NCI-H446 (cell line): ENCODE results near the gene SIGLEC14.
"Not testable (repeated sequence)": the region's sequence is repeated elsewhere in the genome, so short reads cannot be mapped to it uniquely, and the experiment has no call there.

Experiments
- DNase-seq, 2 experiments: peaks; one replicate each; lab custom pipeline; 2025; lab: John Stamatoyannopoulos, UW

Gene SIGLEC14

DNA sequence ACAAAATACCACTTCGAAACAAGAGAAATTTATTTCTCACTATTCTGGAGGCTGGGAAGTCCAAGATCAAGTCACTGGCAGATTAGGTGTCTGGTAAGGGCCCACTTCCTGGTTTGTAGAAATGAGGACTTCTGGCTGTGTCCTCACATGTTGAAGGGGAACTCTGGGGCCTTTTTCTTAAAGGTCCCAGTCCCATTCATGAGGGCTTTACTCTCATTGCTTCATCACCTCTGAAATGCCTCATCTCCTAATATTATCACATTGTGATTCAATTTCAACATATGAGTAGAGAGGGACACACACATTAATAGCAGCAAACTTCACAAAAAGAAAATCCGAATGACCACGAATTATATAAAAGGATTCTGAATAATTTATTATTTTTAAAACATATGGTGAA, 21.6 kb upstream of the SIGLEC14 start:
- no peak for DNase-seq

DNA sequence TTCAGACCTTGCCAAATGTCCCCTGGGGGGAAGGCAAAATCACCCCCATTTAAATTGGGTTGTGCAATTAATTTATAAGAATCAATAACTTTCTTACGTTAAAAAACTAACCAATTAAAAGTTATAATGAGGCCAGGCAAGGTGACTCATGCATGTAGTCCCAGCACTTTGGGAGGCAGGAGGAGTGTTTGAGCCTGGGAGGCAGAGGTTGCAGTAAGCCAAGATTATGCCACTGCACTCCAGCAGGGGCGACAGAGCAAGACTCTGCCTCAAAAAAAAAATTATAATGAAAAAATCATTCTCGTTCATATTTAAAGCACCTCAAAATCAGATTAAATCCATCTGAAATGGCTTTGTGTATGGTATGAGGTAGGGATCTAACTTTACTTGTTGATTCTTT, 18.4 kb upstream of the SIGLEC14 start:
- DNase-seq, result no peak

DNA sequence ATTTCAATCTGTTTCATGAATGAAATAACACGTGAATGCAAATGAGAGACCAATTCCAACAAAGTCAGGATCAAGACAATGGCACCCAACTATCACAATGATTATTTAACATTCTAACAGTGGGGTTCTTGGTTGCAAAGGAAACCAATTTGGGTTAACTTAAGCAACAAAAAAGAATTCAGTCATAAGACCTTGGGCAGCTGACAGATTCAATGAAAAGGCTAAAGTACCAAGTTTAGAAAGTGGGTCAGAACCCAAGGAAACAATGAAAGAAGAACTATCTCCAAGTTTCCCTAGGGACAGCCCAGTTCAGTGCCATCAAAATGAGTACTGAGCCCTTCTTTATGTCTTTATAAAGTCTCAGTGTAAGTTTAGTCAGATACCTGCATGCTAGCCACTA, 17.5 kb upstream of the SIGLEC14 start:
- no peak for DNase-seq

DNA sequence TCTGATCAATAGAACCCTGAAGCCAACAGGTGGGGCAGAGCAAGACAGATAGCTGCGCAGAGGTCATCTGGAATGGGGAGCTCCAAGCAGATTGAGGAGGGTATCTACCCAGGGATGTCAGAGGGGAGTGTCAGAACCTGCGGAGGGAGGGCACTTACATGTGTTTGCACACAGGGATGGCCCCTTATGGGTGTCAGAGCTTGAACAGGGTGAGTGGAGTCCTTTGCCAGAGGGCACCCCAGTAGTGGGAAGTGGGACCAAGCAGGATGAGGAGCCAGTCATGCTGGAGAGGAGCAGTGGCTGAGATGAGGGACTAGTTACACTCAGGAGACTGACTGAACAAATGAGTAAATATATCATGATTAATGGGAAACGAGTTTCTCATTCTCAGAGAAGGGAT, 17.0 kb upstream of the SIGLEC14 start:
- DNase-seq, result no peak

DNA sequence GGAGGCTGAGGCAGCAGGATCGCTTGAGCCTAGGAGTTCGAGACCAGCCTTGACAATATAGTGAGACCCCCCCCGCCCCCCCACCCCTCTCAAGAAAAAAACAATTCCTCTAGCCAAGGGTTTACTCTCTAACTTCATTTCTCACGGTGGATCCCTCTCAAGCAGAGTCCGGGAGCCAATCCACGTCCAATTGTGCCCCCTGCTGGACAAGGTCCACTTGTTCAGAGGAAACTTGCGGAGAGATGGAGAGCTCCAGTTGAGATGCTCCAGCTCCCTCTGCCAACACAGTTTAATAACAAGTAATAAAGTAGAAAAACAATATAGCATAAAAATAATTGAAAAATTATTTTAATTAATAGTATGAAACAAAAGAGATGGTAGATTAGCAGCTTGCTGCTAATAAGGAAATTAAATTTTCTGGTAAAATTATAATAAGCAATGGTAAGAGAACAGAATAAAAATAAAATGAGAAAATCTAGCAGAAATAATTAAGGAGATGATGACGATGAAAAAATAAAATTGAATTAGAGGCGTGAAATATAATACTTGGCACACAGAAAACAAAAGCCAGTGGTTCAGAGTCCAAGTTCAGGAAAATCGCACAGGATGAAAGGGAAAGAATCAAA, 14.5 kb upstream of the SIGLEC14 start:
- DNase-seq, result peak; percentile 65 to 86

DNA sequence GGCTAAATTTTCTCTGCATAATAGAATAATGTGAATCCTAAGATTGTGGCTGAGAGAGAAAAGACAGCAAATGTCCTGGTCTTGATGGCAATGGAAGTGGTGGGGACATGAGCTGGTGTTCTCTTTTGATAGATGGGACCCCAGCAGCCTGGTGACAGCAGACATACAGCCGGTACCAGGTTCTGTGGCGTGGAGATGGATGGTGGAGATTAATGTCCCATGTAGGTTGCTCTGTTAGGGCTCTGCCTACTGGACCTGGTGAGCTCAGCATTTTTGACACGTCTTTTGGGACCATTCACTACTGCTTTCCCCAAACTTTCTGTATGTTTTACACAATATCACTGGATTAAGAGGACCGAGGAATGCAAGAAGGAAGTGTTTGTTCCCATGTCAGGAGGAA, 8.2 kb upstream of the SIGLEC14 start:
- no peak for DNase-seq

DNA sequence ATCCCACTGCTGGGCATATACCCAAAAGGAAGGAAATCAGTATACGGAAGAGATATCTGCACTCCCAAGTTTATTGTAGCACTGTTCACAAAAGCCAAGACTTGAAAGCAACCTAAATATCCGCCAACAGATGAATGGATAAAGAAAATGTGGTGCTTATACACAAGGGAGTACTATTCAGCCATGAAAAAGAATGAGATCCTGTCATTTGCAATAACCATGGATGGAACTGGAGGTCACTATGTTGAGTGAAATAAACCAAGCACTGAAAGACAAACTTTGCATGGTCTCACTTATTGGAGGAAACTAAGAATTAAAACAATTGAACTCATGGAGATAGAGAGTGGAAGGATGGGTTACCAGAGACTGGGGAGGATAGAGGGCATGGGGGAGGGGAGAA, 6.5 kb upstream of the SIGLEC14 start:
- no peak for DNase-seq

DNA sequence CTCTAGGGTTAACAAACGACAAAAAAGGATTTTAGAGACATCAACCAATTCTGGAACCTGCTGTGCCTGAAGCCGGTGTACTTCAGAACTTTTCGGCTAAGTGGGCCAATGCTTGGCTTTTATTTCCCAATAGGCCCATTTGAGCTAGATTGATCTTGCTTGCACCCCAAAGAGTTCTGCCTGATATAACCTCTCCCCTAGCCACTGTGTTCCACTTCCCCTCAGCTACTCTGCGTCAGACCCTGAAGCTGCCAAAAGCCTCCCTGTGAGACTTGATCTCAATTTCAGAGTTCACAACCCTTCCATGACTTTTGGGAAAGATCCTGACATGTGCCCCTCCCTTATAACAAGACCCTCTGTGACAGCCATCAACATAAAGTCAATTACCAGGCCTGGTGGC, 5.6 kb upstream of the SIGLEC14 start:
- no peak for DNase-seq

DNA sequence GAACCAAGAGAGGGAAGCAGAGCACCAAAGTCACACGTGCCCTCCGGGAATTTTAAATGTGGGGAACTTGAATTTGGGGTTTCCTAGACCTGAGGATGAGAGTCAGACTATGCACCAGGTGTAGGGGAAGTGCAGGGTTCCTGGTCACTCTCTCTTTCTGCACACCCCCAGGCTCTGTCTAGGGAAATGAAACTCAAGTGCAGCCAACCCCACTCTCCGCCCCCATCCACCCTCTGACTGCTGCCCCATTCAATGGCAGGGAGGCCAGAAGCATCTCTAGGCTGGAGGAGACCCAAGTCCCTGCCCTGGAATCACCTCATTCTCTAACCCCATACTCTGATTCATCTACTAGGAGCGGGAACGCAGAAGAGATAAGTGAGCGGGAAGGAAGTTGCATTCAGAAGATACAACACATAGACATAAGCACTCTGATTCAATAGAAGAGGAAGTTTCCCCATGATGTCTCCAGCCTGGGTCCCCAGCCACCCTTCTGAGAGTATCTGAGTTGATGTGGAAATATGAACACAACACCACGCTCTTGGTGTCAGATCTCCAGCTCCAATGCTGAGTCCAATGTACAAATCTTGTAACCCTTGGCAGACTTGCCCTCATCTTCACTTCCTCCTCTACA, 4.7 kb upstream of the SIGLEC14 start:
- no peak for DNase-seq

DNA sequence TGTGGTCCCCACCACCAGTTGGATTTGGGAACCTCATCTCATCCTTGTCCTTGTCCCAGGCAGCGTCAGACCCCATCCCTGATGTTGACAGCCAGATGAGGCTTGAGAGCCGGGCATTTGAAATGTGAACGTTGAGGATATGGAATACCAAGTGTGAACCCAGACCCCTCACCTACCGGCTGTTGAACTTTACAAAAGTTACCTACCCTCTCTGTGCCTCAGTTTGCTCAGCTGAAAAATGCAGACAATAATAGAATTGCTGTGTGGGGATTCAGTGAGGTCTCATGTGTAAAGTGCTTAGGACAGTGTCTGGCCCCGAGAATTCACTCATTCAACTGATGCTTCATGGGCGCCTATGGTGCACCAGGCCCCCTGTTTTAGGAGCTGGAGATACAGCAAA, 693 bp upstream of the SIGLEC14 start:
- DNase-seq, result no peak

DNA sequence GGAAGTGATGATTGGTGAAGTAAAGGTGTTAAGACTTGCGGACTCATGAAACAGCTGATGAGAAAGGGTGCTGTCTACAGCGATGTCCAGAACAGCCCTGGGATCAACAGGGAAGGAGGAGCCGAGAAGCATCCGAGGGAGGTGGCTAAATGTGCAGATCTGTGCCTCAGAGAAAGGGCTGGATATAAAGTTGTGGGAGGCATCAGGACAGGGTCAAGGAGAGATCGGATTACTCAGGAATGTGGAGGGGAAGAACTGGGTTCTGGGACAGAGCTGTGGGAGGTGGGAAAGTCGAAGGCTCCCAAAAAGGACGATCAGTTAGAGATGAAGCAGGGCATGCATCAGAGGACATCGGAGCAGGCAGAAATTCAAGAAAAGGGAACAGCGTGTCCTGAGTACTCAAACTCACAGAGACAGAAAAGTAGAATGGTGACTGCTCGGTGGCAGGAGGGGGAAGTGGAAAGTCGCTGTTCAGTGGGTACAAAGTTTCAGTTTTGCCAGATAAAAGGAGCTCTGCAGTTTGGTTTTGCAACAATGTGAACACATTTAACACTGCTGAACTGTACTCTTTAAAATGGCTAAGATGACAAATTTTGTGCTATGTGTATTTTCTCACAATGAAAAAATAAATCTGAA, 1.9 kb downstream of the SIGLEC14 start:
- DNase-seq, result no peak

DNA sequence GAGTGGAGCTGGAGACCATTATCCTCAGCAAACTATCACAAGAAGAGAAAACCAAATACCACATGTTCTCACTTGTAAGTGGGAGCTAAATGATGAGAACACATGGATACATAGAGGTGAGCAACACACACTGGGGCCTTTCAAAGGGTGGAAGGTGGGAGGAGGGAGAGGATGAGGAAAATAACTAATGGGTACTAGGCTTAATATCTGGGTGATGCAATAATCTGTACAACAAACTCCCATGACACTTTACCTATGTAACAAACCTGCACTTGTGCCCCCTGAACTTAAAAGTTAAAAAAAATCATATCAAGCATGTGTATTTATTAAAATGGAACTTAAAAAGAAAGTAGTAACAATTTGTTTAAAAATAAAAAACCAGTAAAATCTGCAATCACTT, 5.0 kb downstream of the SIGLEC14 start:
- DNase-seq, result no peak

DNA sequence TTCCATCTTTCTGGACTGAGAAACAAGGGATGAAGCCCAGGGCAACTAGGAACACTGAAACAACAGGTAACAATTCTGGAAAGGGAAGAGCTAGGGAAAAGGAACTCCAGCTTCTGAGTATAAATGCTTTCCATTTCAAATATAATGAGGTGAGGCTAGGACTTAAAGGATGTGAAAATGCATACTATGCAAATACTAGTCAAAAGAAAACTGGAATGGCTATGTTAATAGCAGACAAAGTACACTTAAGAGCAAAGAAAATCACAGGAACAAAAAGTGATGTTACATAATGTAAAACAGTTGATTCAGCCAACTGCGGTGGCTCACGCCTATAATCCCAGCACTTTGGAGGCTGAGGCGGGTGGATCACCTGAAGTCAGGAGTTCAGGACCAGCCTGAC, 6.2 kb downstream of the SIGLEC14 start:
- DNase-seq, result no peak

DNA sequence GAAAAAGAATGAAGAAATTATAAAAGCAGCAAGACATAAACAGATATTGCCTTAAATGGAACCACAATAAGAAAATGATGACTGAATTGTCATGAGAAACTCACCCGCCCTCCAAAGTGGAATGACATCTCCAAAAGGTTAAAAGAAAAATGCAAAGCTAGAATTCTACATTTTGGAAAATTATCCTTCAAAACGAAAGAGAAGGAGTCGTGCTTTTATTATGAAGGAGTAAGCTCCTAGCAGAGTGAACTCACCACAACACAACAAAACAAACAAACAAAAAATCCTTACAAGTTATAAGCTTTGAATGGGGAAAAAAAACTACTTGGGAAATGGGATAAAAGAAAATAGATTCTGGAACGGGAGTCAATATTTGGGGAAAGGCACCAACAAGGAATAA, 6.7 kb downstream of the SIGLEC14 start:
- no peak for DNase-seq

DNA sequence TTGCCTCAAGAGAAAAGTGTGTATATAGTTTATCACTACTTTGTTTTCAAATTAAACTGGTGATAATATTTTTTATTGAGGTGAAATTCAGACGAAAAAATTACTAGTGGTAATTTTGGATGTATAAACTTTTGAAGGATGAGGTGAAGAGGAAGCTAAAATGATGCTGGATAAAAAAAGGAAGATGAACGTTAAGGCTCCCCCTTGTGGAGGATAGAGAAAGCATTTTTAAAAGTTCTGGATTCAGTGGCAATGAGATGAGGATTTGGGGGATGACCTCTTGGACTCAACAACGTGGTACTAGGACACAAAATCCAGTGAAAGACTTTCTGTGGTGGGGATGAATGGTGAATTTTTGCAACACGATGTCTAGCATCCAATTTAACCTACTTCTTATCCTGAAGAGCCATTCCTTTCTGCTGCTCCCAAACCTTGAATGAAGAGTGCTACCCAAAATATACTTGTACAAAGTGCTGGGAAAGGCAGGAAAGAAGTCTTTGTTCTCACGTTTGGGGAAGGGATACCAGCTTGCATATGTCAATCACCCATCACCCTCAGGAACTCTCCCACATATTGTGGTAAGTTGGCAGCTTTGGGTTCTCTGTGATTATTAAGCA, 9.2 kb downstream of the SIGLEC14 start:
- no peak for DNase-seq

DNA sequence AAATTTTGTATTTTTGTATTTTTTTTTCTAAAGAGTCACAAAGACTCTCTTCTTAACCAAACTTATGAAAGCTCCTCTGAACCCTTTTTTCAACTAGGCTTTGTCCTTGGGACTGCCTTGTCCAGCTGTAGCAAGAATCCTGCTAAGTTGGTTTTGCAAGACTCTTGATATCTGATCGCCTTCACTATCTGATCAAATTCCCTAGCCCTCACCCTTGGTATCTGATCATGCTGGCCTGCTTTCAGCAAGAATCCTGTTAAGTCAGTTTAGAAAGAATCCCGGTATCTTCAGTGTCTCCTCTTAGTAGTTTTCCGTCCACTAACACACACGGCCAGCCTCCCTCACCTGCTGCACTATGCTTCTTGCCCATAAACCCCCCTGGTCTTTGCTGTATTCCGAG, 14.5 kb downstream of the SIGLEC14 start:
- DNase-seq, result no peak

DNA sequence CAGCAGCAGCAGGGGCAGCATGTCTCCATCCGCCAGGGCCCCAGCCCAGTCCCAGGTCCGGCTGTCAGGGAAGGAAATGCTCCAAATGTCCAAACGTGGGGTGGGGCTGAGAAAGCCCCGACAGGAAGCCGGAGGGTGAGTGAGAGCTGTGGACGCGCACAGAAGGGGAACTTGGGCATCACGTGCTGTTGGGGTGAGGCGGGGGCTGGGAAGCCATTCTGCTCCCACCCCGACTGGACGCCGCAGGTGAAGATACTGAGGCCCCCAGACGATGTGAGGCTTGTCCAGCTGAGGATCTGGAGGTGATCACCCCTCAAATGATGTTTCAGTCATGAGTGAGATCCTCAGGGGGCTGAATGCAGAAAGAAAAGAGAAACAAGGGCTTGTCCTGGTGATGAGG, 16.3 kb downstream of the SIGLEC14 start, which contains the start of gene SIGLEC5:
TSS of gene SIGLEC5 (minus strand) at position 87 of the 400 bp plus-strand sequence. CDS start at position 21, 66 bp downstream.
- DNase-seq, result not testable (repeated sequence)

DNA sequence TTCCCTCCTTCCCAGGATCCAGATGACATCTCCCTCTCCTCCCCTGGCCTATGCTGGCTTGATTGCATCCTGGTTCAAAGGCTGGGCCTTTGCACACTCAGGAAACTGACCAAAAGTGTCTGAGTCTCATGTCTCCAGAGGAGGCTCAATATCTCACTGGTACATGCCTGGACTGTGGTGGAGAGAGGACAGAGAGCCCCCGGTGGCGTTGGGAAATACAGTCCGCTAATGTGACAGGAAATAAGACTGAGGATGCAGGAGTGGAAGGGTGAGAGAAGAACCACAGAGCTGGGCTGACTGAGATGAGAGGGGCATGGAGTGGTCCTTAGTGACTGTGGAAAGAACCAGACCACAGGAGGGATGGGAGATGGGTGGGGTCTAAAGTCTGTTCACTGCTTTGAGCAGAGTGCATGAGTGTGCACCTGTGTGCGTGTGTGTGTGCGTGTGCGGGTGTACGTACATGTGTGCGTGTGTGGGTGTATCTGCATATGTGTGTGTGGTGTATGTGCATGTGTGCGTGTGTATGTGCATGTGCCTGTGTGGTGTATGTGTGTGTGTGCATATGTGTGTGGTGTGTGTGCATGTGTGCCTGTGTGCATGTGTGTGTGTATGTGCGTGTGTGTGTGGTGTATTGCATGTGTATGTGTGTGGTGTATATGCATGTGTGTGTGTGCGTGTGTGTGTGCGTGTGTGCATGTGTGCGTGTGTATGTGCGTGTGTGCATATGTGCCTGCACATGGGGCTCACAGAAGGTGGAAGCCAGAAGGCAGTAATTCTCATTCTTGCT, 18.3 kb downstream of the SIGLEC14 start:
- no peak for DNase-seq

DNA sequence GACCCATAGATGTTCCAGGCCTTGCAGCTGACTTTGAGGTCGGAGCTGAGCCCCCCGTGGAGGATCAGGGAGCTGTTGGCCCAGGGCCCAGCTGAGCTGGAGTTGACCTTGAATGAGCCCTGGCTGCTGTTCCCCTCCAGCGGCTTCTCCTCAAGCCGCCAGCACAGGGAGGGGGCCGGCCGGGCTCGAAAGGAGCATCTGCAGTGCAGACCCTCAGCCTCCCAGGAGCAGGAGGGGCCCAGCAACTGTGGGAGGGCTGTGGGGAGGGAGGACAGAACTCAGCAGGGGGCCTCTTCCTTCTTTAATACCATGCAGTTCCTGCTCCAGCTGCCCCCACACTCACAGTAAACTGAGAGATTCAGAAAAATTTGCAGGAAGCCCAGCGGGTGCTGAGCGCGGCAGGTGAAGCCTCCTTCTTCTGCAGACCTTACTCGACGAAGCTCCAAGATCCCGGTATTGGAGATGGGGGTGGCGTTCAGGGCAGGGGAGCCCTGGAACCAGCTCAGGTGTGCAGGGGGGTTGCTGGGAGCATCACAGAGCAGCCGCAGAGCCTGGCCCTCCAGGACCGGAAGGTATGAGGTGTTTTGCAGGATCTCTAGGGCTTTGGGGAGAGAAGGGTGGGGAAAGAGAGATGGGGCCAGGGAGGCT, 19.0 kb downstream of the SIGLEC14 start:
- DNase-seq, result no peak

DNA sequence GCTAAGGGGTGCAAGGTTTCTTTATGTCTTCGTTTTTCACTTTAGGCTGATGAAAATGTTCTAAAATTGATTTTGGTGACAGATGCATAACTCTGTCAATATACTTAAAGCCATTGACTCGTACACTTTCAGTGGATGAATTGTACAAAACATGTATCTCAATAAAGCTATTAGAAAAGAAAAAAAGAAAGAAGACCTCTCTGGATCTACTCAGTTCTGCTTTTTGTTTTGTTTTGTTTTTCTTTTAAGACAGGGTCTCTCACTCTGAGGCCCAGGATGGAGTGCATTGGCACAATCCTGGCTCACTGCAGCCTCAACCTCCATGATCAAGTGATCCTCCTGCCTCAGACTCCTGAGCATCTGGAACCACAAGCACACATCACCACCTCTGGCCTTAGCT, 19.9 kb downstream of the SIGLEC14 start:
- DNase-seq, result no peak

DNA sequence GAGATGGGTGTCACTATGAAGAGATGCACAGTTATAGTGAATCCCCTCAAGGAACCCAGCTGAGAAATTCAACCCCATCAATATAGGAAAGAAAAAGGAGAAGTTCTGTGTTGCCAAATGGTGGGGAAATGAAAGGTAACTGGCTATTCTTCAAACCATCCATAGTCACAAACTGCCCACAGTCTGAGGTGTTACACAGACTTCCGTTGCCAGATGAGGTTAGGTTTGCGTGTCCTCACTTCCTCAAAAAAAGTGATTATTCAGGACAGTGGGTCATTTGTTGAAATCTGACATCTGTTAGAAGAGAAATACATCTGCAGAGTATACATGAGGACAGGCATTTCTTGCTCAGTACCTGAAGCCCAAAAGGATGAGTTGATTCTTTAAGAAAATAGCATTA, 25.4 kb downstream of the SIGLEC14 start:
- DNase-seq, result no peak

DNA sequence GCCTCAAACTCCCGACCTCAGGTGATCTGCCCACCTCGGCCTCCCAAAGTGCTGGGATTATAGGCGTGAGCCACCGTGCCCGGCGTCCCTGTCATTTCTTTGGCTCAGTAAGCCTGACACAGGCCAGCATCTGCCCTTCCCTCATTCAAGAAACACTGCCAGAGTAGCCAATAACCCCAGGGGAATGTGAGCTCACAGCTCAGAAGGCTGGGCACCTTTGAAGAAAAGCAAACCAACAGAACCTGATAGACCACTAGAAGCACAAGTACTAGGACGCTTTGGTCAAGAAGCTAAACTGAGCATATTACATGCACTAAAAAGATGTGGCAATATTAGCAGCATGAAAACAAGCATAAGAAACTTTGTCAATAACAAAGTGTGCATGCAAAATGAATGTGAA, 30.6 kb downstream of the SIGLEC14 start:
- no peak for DNase-seq
